Fibroblast of the aortic adventitia (primary cell): Measurements from ENCODE around the gene ANKFY1. TPM values are rescaled to one million over a fixed set of nuclear protein-coding genes. Genes with fewer than 3 reads are reported as not detected.
"Not testable (repeated sequence)": the region's sequence is repeated elsewhere in the genome, so short reads cannot be mapped to it uniquely, and the experiment has no call there.

Experiments used
- DNase-seq: peaks from one replicate; pipeline ENCODE4 v3.0.0-alpha.2; 2010; ENCODE audit warnings: low read depth
- H3K4me3 ChIP-seq: 2 replicates; pipeline ENCODE4 v1.5.1; 2011; ENCODE audit warnings: low read depth, mild to moderate bottlenecking, control low read depth, low read length, moderate library complexity
- total RNA-seq: library from RNA; depleted of rRNA; stranded (reverse); fragments of >200 nt; gene quantifications from 2 replicates; pipeline ENCODE4 v1.2.3, GENCODE V29; 2012; ENCODE audit warnings: low replicate concordance
- TF ChIP-seq, protein P1 (sequence below): IDR thresholded peaks from 2 replicates; pipeline ENCODE4 v1.5.1; 2011; ENCODE audit warnings: mild to moderate bottlenecking, low read length, control low read depth, inconsistent platforms; ENCODE audit not compliant: insufficient read depth

ANKFY1 gene
- total RNA-seq, 1 donor, result 55.0 TPM

- DNase-seq, result no peak
- TF ChIP-seq, protein P1, sequence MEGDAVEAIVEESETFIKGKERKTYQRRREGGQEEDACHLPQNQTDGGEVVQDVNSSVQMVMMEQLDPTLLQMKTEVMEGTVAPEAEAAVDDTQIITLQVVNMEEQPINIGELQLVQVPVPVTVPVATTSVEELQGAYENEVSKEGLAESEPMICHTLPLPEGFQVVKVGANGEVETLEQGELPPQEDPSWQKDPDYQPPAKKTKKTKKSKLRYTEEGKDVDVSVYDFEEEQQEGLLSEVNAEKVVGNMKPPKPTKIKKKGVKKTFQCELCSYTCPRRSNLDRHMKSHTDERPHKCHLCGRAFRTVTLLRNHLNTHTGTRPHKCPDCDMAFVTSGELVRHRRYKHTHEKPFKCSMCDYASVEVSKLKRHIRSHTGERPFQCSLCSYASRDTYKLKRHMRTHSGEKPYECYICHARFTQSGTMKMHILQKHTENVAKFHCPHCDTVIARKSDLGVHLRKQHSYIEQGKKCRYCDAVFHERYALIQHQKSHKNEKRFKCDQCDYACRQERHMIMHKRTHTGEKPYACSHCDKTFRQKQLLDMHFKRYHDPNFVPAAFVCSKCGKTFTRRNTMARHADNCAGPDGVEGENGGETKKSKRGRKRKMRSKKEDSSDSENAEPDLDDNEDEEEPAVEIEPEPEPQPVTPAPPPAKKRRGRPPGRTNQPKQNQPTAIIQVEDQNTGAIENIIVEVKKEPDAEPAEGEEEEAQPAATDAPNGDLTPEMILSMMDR, result no peak
- H3K4me3 ChIP-seq, result no peak overlapping the region
Measured at GRCh38 chr17:4261452-4261851, 2.3 kb downstream of the ANKFY1 start.

DNA sequence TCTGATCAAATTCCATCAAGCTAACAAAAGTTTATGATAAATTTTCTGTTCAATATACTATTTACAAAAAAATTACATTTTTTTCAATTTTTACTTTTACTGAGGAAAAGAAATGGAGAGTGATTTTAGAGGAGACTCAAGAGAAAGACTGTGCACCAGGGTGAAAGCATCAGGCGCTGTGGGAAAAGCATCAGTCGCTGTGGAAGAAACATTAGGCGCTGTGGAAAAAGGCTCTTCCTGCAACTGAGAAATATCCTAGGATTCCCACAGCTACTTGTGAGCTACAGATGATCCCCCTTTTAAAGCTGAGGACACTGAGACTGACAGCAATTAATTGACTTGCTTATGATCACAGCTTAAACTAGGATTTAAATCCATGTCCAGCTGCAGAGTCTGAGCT lies 4.9 kb downstream of the ANKFY1 start:
- H3K4me3 ChIP-seq, result no peak overlapping the region
- TF ChIP-seq, protein P1, result no peak
- no peak for DNase-seq

GRCh38 chr17:4256952-4257351 lies 6.8 kb downstream of the ANKFY1 start:
- H3K4me3 ChIP-seq, result no peak overlapping the region
- no peak for DNase-seq
- TF ChIP-seq, protein P1, result no peak

- not testable (repeated sequence) for DNase-seq
Measured at GRCh38 chr17:4255271-4255670, 8.5 kb downstream of the ANKFY1 start.

DNA sequence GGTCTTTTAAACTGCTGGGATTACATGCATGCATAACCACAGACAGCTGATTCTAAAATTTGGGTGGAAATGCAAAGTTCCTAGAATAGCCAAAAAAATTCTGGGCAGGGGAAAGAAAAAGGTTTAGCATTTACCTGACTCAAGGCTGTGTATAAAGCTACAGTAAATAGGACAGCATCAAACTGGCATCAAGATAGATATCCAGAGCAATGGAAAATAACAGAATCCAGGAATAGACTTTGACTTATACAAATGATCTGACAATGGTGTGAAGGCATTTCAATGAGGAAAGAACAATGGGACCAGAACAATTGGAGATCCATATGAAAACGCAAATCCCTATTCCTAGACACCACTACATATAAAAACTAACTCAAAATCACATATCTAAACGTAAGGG lies 12.9 kb downstream of the ANKFY1 start:
- H3K4me3 ChIP-seq, result no peak overlapping the region
- DNase-seq, result no peak
- TF ChIP-seq, protein P1, result no peak

More at GRCh38 chr17:4255271-4255670, 8.5 kb downstream of the ANKFY1 start:
- H3K4me3 ChIP-seq, result not testable (repeated sequence)

GRCh38 chr17:4249452-4250029 lies 14.2 kb downstream of the ANKFY1 start:
- TF ChIP-seq, protein P1, result peak; percentile 64
- DNase-seq, result peak; percentile 68

DNA sequence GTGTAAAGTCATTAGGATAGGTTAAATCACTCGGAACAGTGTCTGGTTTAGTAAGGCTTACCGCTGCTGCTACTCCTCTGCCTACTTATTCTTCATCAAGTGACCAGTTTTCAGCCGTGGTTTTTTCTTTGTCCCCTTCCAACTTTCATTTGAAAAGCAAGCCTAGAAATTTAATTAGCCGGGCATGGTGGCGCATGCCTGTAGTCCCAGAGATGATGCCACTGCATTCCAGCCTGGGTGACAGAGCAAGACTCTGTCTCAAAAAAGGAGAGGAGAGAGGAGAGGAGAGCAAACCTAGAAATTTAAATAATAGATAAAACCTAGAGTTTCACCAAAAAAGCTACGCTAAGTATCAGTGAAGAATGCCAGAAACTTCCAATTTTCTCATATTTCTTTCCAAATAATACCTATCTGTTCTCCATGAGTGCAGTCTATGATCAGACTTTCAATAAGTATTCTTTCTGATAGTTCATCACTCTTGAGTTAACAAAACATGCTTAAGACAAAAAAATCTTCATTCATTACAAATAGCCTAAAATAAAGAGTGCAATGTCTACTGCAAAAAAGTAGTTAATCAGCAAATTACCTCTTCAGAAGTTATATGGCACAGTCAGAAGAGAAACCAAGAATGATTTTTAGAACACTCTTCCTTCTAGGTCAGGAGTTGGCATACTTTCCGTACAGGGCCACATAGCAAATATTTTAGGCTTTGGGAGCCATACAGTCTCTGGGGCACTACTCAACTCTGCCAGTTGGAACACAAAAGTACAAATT lies 15.1 kb downstream of the ANKFY1 start:
- TF ChIP-seq, protein P1, result no peak
- H3K4me3 ChIP-seq, result no peak overlapping the region
- no peak for DNase-seq

More at GRCh38 chr17:4249452-4250029, 14.2 kb downstream of the ANKFY1 start:
- H3K4me3 ChIP-seq, result no peak overlapping the region
